H7 (cell line): ENCODE data around the gene SLC17A5. TPM values are rescaled to one million over a fixed set of nuclear protein-coding genes. Genes with fewer than 3 reads are reported as not detected.
A peak's percentile ranks its signal among the peaks of the same experiment; 100 is the strongest.
"Not testable (repeated sequence)": the region's sequence is repeated elsewhere in the genome, so short reads cannot be mapped to it uniquely, and the experiment has no call there.

Experiments used
- DNase-seq: peaks from one replicate; pipeline ENCODE4 v3.0.0; 2012
- H3K27me3 ChIP-seq: 2 replicates; pipeline ENCODE4 v1.6.0; 2011; ENCODE audit warnings: mild to moderate bottlenecking, low read length; ENCODE audit not compliant: control insufficient read depth, insufficient read depth
- H3K36me3 ChIP-seq: replicated peaks from 2 replicates; pipeline ENCODE4 v1.5.1; 2011; ENCODE audit warnings: low read length; ENCODE audit not compliant: control insufficient read depth, insufficient read depth
- H3K4me3 ChIP-seq: 2 replicates; pipeline ENCODE4 v1.5.1; 2011; ENCODE audit warnings: low read depth, mild to moderate bottlenecking, control low read depth, low read length, moderate library complexity; ENCODE audit not compliant: insufficient read depth
- total RNA-seq: library from RNA; depleted of rRNA; stranded (reverse); fragments of >200 nt; shearing (Covaris generic); gene quantifications from 2 replicates; pipeline ENCODE4 v1.2.3, GENCODE V29; 2014; rRNA removed

SLC17A5 gene, protein sequence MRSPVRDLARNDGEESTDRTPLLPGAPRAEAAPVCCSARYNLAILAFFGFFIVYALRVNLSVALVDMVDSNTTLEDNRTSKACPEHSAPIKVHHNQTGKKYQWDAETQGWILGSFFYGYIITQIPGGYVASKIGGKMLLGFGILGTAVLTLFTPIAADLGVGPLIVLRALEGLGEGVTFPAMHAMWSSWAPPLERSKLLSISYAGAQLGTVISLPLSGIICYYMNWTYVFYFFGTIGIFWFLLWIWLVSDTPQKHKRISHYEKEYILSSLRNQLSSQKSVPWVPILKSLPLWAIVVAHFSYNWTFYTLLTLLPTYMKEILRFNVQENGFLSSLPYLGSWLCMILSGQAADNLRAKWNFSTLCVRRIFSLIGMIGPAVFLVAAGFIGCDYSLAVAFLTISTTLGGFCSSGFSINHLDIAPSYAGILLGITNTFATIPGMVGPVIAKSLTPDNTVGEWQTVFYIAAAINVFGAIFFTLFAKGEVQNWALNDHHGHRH
- 12.2 and 13.1 TPM in 2 replicates for total RNA-seq

DNA sequence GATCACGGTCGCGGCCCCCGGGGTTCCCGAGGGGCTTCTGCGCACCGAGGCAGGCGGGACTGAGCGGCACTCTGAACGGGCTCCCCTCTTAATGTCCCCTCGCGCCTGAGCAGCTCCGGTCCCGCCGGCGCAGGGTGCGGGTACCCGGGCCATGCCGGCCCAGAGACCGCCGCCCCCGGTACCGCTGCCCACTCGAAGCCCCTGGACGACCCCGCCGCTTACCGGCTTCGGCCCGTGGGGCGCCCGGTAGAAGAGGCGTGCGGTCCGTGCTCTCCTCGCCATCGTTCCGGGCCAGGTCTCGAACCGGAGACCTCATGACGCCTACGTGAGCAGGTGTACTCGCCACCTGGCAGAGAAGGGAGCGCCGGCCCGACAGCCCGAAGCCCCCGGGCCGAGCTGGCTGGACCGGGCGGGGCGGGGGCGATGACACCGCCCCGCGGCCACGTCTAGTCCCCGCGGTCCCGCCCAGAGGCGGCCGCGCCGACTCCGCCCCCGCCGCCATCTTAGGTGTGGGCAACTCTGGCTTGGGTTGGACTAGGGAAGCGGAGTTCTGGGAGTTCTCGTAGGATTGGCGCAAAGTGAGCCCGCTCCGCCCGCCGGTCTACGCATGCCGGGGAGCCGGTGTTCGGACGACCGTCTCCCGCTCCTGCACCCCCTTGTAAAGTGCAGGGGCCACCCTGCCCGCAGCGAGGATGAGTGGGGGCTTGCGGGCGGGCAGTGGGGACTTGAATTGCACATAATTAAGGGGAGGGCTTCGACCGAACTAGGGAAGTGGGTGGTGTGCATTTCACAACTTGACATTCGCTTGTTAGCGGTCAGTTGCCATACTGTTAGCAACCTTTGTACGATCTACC lies at the start of gene SLC17A5:
Gene SLC17A5, minus strand, starts transcription at position 422 of the 854 bp plus-strand sequence. Its CDS starts 106 bp downstream, at position 316.
- Histone ChIP-seq H3K36me3 (no peaks in the 10 kb centered on the region), H3K27me3 (no peaks in the 10 kb centered on the region), H3K4me3 (peak within 1 kb of the TSS; percentile 96)
- peak; percentile 98 for DNase-seq

- no peak overlapping the region for H3K4me3 ChIP-seq
- H3K36me3 ChIP-seq, result no peaks in the 10 kb centered on the region
- no peak for DNase-seq
- no peaks in the 10 kb centered on the region for H3K27me3 ChIP-seq
Observed at GRCh38 chr6:73703466-73703865, 49.7 kb upstream of the SLC17A5 start.

DNA sequence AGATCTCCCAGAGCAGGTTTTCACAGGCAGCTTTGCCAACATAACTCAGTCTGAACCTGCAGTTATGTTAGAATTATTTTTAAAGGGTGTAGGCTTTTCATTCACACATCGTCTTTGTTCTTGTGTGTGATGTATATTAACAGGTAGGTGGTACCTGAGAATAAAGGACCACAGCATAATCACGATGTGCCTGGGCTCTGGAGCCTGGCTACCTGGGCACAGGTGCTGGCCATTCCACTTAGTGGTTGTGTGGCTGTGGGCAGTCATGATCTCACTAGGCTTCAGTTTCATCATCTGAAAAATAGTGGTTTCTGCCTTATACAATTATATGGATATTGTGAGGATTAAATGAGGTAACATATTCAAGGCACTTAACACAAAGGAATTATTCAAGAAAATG lies 48.7 kb upstream of the SLC17A5 start:
- H3K27me3 ChIP-seq, result no peaks in the 10 kb centered on the region
- no peak for DNase-seq
- H3K4me3 ChIP-seq, result no peak overlapping the region
- no peaks in the 10 kb centered on the region for H3K36me3 ChIP-seq

DNA sequence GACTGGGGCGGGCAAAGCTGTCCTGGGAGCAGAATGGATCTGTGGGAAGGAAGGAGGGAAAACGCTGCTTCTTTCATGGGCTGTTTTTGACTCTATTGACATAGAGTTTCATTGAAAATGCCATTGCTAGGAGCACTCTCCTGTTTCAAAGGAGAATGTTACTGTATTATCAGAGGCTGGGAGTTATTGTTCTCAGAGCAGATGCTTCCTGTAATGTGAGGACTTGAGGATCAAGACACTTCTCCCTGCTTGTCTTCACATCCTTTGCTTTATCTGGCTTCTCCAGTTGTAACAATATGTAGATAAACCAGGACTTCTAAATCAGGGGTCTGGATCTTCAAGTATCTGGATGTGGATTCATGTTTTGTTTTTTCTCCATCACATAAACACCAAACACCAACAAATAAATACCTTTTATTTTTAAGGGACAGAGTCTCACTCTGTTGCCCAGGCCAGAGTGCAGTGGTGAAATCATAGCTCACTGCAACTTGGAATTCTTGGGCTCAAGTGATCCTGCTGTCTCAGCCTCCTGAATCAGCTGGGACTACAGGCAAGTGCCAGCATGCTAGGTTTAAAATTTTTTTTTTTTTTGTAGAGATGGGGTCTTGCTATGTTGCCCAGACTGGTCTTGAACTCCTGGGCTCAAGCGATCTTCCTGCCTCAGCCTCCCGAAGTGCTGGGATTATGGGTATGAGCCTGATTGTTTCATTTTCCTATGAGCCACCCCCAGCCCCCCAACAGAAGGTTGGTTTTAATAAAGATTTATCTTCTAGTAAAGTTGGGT lies 46.1 kb upstream of the SLC17A5 start:
- no peak for DNase-seq
- H3K4me3 ChIP-seq, result no peak overlapping the region
- H3K36me3 ChIP-seq, result no peaks in the 10 kb centered on the region
- no peaks in the 10 kb centered on the region for H3K27me3 ChIP-seq

DNA sequence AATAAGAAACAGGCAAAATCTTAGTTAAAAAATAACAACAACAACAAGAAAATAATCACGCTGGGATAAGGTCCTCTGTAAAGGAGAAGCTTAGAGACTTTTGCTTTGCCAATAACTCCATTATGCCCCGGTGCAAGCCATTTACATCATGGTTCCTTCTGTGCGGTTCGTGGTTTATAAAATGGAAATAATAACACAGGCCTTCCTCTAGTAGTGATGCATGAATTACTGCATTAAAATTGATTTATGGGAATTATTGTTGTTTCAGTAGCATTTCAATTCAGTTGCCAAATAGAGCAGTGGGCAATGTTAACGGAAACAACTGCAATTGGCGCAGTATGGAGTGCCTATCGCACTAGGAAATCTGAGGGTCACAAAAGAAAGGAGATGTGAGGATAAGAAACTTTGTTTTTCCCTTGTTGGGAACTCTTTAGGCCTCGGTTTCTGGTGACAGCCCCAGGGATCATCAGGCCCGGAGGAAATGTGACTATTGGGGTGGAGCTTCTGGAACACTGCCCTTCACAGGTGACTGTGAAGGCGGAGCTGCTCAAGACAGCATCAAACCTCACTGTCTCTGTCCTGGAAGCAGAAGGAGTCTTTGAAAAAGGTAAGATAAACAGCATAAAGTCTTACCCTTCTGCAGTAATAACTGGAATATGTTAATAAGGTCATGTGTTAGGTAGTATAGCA lies 43.3 kb upstream of the SLC17A5 start:
- no peaks in the 10 kb centered on the region for H3K27me3 ChIP-seq
- DNase-seq, result peak; percentile 37
- H3K4me3 ChIP-seq, result no peak overlapping the region
- no peaks in the 10 kb centered on the region for H3K36me3 ChIP-seq

DNA sequence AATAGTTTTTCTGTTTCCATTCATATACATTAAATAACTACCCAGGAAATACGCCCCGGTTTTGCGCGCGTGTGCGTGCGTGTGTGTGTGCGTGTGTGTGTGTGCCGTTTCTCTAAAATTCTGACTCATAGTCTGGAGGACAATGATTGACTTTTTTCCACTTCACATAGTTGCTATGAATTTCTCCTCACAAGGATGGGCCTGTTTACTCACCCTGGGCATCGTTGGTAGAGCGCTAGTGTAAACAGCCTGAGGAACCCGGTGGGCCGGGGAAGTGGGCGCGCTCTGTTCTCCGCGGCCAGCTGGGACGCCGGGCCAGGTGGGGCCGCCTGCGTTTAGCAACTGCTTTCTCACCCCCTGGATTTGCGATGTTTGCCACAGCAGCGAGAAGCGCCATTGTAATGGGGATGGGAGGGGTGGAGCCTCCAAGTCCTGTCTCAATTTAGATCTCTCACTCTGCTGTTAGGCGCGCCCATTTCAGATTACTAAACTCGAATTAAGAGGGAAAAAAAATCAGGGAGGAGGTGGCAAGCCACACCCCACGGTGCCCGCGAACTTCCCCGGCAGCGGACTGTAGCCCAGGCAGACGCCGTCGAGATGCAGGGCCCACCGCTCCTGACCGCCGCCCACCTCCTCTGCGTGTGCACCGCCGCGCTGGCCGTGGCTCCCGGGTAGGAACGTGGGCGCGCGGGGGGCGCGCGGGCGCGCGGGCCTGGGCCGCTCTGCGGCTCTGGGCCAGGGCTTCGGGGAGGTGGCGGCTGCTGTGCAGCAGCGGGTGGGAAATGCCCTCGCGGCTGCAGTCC lies 42.0 kb upstream of the SLC17A5 start, which contains the start of gene CD109:
Gene CD109, plus strand, starts transcription at position 585 of the 803 bp plus-strand sequence. Its CDS starts 13 bp downstream, at position 598.
- DNase-seq, result peak; percentile 89
- no peaks in the 10 kb centered on the region for H3K36me3 ChIP-seq

DNA sequence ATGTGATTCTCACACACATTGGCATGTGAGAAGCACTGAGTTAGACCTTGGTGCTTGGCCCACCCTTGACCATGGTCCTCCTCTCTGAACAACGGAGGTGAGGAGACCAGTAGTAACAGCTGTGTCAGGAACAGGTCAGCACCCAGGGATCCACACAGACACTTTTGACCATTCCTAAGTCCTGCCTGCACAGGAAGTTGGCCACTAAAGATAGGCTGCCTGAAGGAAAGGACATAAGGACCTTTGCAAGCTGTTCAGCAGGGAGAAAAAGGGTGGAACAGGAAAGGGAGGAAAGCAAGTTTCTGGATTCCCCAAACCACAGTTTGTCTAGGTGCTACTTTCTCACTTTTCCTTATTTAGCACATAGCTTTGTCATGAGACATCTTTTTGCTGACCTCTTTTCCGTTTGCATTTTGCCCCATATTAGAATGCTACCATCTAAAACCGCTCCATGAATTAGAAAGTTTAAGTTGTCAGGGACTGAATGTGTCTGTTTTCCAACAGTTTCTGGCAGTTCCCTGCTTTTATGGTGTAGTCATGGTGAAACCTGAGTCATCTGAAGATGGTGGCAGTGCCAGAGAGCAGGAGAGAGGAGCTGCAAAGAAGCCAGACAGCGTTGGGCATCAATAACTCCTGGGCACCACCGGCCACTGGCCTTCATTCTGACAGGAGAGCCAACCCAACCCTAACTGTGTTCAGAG lies 41.1 kb upstream of the SLC17A5 start:
- Histone ChIP-seq H3K36me3 (no peaks in the 10 kb centered on the region), H3K27me3 (no peaks in the 10 kb centered on the region), H3K4me3 (no peak overlapping the region)
- no peak for DNase-seq

More for the DNA sequence above, 42.0 kb upstream of the SLC17A5 start, which contains the start of gene CD109:
- peak within 1 kb of the TSS; percentile 53 for H3K4me3 ChIP-seq
- no peaks in the 10 kb centered on the region for H3K27me3 ChIP-seq

- H3K36me3 ChIP-seq, result no peaks in the 10 kb centered on the region
- H3K4me3 ChIP-seq, result no peak overlapping the region
- no peaks in the 10 kb centered on the region for H3K27me3 ChIP-seq
- DNase-seq, result no peak
Observed at GRCh38 chr6:73691512-73691911, 37.7 kb upstream of the SLC17A5 start.

GRCh38 chr6:73690056-73690455 lies 36.3 kb upstream of the SLC17A5 start:
- no peaks in the 10 kb centered on the region for H3K36me3 ChIP-seq
- no peak for DNase-seq
- H3K27me3 ChIP-seq, result no peaks in the 10 kb centered on the region
- H3K4me3 ChIP-seq, result no peak overlapping the region

DNA sequence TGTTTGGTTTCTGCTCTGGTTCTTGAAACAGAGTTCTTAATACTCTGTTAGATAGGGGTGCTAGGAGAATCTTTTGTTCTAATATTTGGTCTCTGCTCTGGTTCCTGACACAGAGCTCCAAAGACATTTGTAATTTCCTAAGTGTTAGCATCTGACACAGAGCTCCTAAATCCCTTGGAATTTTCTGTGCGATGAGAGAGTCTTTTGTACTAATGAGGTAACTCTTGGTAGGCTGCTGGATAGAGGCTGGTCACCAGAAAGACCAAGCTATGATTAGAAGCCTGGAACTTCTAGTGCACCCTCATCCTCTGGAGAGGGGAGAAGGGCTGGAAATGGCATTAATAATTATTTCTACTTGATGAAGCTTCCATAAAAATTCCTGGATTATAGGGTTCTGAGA lies 34.6 kb upstream of the SLC17A5 start:
- Histone ChIP-seq H3K27me3 (no peaks in the 10 kb centered on the region), H3K4me3 (no peak overlapping the region), H3K36me3 (no peaks in the 10 kb centered on the region)
- no peak for DNase-seq

DNA sequence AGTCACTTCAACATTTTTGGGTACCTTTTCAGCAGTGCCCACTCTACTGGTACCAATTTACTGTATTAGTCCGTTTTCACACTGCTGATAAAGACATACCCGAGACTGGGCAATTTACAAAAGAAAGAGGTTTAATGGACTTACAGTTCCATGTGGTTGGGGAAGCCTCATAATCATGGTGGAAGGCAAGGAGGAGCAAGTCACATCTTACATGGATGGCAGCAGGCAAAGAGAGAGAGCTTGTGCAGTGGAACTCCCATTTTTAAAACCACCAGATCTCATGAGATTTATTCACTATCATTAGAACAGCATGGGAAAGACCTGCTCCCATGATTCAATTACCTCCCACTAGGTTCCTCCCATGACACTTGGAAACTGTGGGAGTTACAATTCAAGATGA lies 29.8 kb upstream of the SLC17A5 start:
- DNase-seq, H3K27me3 ChIP-seq, H3K36me3 ChIP-seq, H3K4me3 ChIP-seq: not testable (repeated sequence)

GRCh38 chr6:73680289-73680918 lies 26.6 kb upstream of the SLC17A5 start:
- no peak for DNase-seq
- H3K4me3 ChIP-seq, result no peak overlapping the region
- H3K36me3 ChIP-seq, result no peaks in the 10 kb centered on the region
- no peaks in the 10 kb centered on the region for H3K27me3 ChIP-seq
